Loucy (cell line): Measurements from ENCODE around the gene PHPT1.

Source experiments
- H2AFZ ChIP-seq: fragments of 200-600 bp; sonication (generic); 2 replicates; pipeline ENCODE4 v1.6.0; 2016; ENCODE audit warnings: antibody characterized with exemption, mild to moderate bottlenecking, low read length, moderate library complexity
- H3F3A ChIP-seq: fragments of 200-600 bp; 2 replicates; pipeline ENCODE4 v1.6.0; 2016; ENCODE audit warnings: antibody characterized with exemption, low read depth, mild to moderate bottlenecking
- H3K27me3 ChIP-seq: fragments of 200-600 bp; sonication (generic); 2 replicates; pipeline ENCODE4 v1.6.1; 2014; ENCODE audit warnings: low read length, mild to moderate bottlenecking; ENCODE audit not compliant: insufficient read depth, poor library complexity, severe bottlenecking
- H3K36me3 ChIP-seq: fragments of 200-600 bp; sonication (generic); 2 replicates; pipeline ENCODE4 v1.6.1; 2016; ENCODE audit warnings: low read length; ENCODE audit not compliant: insufficient read depth
- H3K4me1 ChIP-seq: fragments of 200-600 bp; sonication (generic); 2 replicates; pipeline ENCODE4 v1.5.1; 2014; ENCODE audit warnings: low read length, mild to moderate bottlenecking; ENCODE audit not compliant: insufficient read depth, poor library complexity, severe bottlenecking
- H3K4me2 ChIP-seq: fragments of 200-600 bp; sonication (generic); 2 replicates; pipeline ENCODE4 v1.6.0; 2014; ENCODE audit warnings: antibody characterized with exemption, low read length, low read depth, mild to moderate bottlenecking; ENCODE audit not compliant: poor library complexity, severe bottlenecking
- H3K4me3 ChIP-seq: fragments of 200-600 bp; sonication (generic); 2 replicates; pipeline ENCODE4 v1.5.1; 2014; ENCODE audit warnings: low read length, mild to moderate bottlenecking, mixed read lengths; ENCODE audit not compliant: poor library complexity, severe bottlenecking
- H3K79me2 ChIP-seq: fragments of 200-600 bp; sonication (generic); 2 replicates; pipeline ENCODE4 v1.6.1; 2014; ENCODE audit warnings: low read length; ENCODE audit not compliant: insufficient read depth
- H3K9ac ChIP-seq: fragments of 200-600 bp; sonication (generic); 2 replicates; pipeline ENCODE4 v1.6.0; 2014; ENCODE audit warnings: mild to moderate bottlenecking, low read depth, low read length, moderate library complexity; ENCODE audit not compliant: poor library complexity, severe bottlenecking
- H3K9me2 ChIP-seq: fragments of 200-600 bp; sonication (generic); replicated peaks from 2 replicates; pipeline ENCODE4 v1.6.1; 2016; ENCODE audit warnings: low read depth, low read length, mixed read lengths
- H3K9me3 ChIP-seq: fragments of 200-600 bp; sonication (generic); 2 replicates; pipeline ENCODE4 v1.6.1; 2014; ENCODE audit warnings: mild to moderate bottlenecking, antibody characterized with exemption, low read length, low read depth; ENCODE audit not compliant: insufficient read depth
- H4K20me1 ChIP-seq: fragments of 200-600 bp; sonication (generic); 2 replicates; pipeline ENCODE4 v1.6.0; 2014; ENCODE audit warnings: antibody characterized with exemption, low read length, mild to moderate bottlenecking; ENCODE audit not compliant: insufficient read depth, poor library complexity, severe bottlenecking
- CTCF ChIP-seq: fragments of 200-600 bp; sonication (generic); conservative IDR thresholded peaks from 2 replicates; pipeline ENCODE4 v1.5.1; 2014; ENCODE audit warnings: mild to moderate bottlenecking, antibody characterized with exemption, low read length
- EZH2phosphoT487 ChIP-seq: fragments of 200-600 bp; IDR thresholded peaks from 2 replicates; pipeline ENCODE4 v1.6.1; 2018; ENCODE audit warnings: antibody characterized with exemption, mild to moderate bottlenecking, moderate library complexity, borderline replicate concordance

PHPT1 gene

GRCh38 chr9:136806067-136806466 is 43.1 kb upstream of the PHPT1 start:
- Histone ChIP-seq H3K79me2 (peaks cover 51% of the 10 kb centered on the region), H2AFZ (no peak overlapping the region), H3K4me3 (peak overlapping the region; percentile 84), H3K36me3 (no peaks in the 10 kb centered on the region), H3K9me3 (no peaks in the 10 kb centered on the region), H3K27me3 (no peaks in the 10 kb centered on the region), H3F3A (no peaks in the 10 kb centered on the region), H4K20me1 (peaks cover 34% of the 10 kb centered on the region), H3K4me2 (peak overlapping the region; percentile 99), H3K4me1 (peaks cover 37% of the 10 kb centered on the region), H3K9ac (peak overlapping the region; percentile 91), H3K9me2 (no peaks in the 10 kb centered on the region)
- no peak for TF ChIP-seq CTCF
- TF ChIP-seq EZH2phosphoT487 = no peak

- H2AFZ ChIP-seq = no peak overlapping the region
- H3K9me2 ChIP-seq = no peaks in the 10 kb centered on the region
- no peaks in the 10 kb centered on the region for H3K27me3 ChIP-seq
- no peaks in the 10 kb centered on the region for H3K9me3 ChIP-seq
- H3K36me3 ChIP-seq = no peaks in the 10 kb centered on the region
- no peaks in the 10 kb centered on the region for H3F3A ChIP-seq
- H3K4me1 ChIP-seq = peaks cover 40% of the 10 kb centered on the region
- peak overlapping the region; percentile 84 for H3K4me3 ChIP-seq
- peak overlapping the region; percentile 99 for H3K4me2 ChIP-seq
- H4K20me1 ChIP-seq = peaks cover 39% of the 10 kb centered on the region
- H3K9ac ChIP-seq = peak overlapping the region; percentile 91
- TF ChIP-seq CTCF (no peak), EZH2phosphoT487 (no peak)
- H3K79me2 ChIP-seq = peaks cover 57% of the 10 kb centered on the region
Measured at GRCh38 chr9:136806631-136807201, 42.5 kb upstream of the PHPT1 start.

GRCh38 chr9:136807281-136808074 is 41.7 kb upstream of the PHPT1 start, which contains the start of gene RABL6:
Gene RABL6 (plus strand): TSS chr9:136807948. CDS start chr9:136808197, 249 bp downstream.
- H3K36me3 ChIP-seq = no peaks in the 10 kb centered on the region
- no peaks in the 10 kb centered on the region for H3K9me3 ChIP-seq
- H3K4me3 ChIP-seq = peak within 1 kb of the TSS; percentile 84
- TF ChIP-seq CTCF = no peak
- no peak for TF ChIP-seq EZH2phosphoT487
- H2AFZ ChIP-seq = peak within 1 kb of the TSS; percentile 91
- peak within 1 kb of the TSS; percentile 99 for H3K4me2 ChIP-seq
- peaks cover 41% of the 10 kb centered on the region for H4K20me1 ChIP-seq
- H3K9me2 ChIP-seq = no peaks in the 10 kb centered on the region
- H3K4me1 ChIP-seq = peaks cover 46% of the 10 kb centered on the region
- H3F3A ChIP-seq = no peaks in the 10 kb centered on the region
- H3K27me3 ChIP-seq = no peaks in the 10 kb centered on the region
- H3K79me2 ChIP-seq = peaks cover 62% of the 10 kb centered on the region
- H3K9ac ChIP-seq = peak within 1 kb of the TSS; percentile 91
